Measurements from ENCODE around the gene WFIKKN1.
"Not testable (repeated sequence)": the region's sequence is repeated elsewhere in the genome, so short reads cannot be mapped to it uniquely, and the experiment has no call there.

DNA sequence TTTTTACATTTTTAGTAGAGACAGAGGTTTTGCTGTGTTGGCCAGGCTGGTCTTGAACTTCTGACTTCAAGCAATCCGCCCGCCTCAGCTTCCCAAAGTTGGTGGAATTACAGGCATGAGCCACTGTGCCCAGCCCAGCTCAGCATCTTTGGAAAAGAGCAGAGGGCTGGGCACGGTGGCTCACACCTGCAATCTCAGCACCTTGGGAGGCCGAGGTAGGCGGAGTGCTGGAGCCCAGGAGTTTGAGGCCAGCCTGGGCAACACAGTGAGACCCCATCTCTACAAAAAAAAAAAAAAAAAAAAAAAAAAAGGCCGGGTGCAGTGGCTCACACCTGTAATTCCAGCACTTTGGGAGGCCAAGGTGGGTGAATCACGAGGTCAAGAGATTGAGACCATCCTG is 33.1 kb upstream of the WFIKKN1 start:
- not testable (repeated sequence) for TF ChIP-seq ZNF433 (tag by site-specific recombination; IDR thresholded peaks at IDR 0.05; ENCODE audit: low read depth); ZNF76 (tag by site-specific recombination; IDR thresholded peaks at IDR 0.05; ENCODE audit: borderline replicate concordance, low read depth)

Data from HEK293 (cell line).